Stimulated activated CD4-positive, alpha-beta T cell treated with anti-CD3 and anti-CD28 coated beads, Interleukin-2, amount 100 ng/mL, for 4 hours (primary cell): Measurements from ENCODE around the gene CBX4.

Experiments used
- DNase-seq: peaks from one replicate; pipeline ENCODE4 v3.0.0-alpha.2; 2020; ENCODE audit warnings: low read depth

The CBX4 gene

DNA sequence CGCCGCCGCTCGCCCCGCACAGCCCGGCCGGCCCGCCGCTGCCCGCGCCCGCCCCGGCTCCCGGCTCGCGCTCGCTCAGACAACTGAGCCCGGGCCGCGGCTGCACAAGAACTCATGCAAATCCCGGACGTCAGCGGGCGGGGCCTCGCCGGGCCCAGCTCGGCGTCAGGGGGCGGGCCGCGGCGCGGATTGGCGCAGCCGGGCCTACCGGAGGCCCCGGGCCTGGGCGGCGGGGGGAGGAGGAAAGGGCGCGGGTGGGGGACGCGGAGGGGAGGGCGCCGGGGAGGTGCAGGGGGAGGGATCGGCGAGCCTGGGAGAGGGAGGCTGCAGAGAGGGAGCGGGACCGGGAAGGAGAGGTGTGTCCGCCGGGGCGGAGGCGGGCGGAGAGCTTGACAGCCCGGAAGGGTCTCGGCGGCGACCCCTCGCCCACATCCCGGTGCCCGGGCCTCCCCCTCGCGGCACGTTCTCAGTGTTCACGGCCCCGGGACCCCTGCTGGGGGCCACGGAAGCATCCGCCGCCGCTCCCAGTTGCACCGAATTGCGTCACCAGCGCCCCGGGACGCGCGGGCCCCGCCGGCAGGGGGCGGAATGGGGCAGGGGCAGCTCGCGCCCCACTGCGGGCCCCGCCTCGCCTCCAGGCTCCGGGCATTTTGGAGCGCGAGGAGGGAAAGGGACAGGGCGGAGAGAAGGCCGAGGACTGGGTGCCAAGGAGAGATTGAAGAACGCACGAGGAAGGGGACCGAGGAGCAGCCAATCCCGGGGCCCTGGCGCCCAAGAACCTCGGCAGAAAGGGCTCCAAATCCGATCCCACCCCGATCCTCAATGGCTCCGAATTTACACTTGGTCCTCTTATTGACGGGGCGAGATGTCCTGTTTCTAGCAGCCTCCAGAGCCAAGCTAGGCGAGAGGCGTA, at the start of gene CBX4:
TSS of gene CBX4 (minus strand) at position 85 of the 913 bp plus-strand sequence. CDS start 189 bp downstream, outside the sequence.
- DNase-seq, result peak; percentile 88

DNA sequence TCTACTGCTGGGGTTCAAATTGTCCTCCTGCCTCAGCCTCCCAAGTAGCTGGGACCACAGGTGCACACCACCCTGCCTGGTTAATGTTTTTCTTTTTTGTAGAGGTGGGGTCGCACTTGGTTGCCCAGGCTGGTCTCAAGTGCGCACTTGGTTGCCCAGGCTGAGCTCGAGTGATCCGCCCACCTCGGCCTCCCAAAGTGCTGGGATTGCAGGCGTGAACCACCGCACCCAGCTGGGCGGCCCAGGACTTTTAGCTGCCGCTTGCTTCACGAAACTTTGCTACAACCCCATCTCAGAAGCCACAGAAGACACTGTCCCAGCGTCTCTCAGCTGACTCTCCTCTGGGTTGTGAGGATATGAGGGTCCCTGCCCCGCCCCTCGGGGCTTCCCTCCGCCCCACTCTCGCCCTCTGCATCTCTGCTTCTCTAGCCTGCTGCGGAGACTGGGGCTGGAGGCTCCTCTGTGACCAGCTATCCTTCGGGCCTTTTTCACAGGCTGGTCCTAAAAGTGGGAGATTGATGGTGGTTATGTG, 48.8 kb upstream of the CBX4 start:
- DNase-seq, result no peak

GRCh38 chr17:79887451-79887991, 48.3 kb upstream of the CBX4 start:
- no peak for DNase-seq

- DNase-seq, result no peak
Observed at GRCh38 chr17:79883202-79883601, 44.0 kb upstream of the CBX4 start.

- DNase-seq, result no peak
Observed at GRCh38 chr17:79878329-79878947, 39.2 kb upstream of the CBX4 start.

- no peak for DNase-seq
Observed at GRCh38 chr17:79877041-79877440, 37.8 kb upstream of the CBX4 start.

GRCh38 chr17:79875511-79875910, 36.3 kb upstream of the CBX4 start:
- no peak for DNase-seq

DNA sequence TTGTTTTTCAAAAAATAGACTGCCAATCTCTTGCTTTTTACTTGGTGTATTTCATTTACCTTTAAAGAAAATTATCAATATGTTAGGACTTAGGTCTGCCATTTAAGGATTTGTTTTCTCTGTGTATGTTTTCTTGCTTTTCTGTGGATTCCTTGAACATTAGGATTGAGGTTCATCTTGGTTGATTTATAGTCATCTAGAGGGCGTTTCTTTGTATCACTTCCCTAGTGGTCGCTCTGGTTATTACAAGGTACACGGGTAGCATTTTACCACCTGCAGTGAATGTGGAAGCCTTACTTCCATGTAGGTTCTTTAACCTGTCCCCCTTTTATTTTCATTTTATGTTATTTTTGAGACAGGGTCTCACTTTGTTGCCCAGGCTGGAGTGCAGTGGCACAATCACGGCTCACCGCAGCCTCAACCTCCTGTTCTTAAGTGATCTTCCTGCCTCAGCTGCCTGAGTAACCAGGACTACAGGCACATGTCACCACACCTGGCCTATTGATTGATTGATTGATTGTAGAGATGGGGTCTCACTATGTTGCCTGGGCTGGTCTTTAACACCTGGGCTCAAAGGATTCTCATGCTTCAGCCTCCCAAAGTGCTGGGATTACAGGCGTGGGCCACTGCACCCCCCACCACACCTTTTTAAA, 35.2 kb upstream of the CBX4 start:
- DNase-seq, result no peak

GRCh38 chr17:79873583-79873982, 34.3 kb upstream of the CBX4 start:
- no peak for DNase-seq

GRCh38 chr17:79872762-79873161, 33.5 kb upstream of the CBX4 start:
- DNase-seq, result no peak

GRCh38 chr17:79871131-79871530, 31.9 kb upstream of the CBX4 start:
- no peak for DNase-seq

GRCh38 chr17:79870540-79870939, 31.3 kb upstream of the CBX4 start:
- DNase-seq, result no peak

- no peak for DNase-seq
Observed at GRCh38 chr17:79866791-79867518, 27.7 kb upstream of the CBX4 start.

DNA sequence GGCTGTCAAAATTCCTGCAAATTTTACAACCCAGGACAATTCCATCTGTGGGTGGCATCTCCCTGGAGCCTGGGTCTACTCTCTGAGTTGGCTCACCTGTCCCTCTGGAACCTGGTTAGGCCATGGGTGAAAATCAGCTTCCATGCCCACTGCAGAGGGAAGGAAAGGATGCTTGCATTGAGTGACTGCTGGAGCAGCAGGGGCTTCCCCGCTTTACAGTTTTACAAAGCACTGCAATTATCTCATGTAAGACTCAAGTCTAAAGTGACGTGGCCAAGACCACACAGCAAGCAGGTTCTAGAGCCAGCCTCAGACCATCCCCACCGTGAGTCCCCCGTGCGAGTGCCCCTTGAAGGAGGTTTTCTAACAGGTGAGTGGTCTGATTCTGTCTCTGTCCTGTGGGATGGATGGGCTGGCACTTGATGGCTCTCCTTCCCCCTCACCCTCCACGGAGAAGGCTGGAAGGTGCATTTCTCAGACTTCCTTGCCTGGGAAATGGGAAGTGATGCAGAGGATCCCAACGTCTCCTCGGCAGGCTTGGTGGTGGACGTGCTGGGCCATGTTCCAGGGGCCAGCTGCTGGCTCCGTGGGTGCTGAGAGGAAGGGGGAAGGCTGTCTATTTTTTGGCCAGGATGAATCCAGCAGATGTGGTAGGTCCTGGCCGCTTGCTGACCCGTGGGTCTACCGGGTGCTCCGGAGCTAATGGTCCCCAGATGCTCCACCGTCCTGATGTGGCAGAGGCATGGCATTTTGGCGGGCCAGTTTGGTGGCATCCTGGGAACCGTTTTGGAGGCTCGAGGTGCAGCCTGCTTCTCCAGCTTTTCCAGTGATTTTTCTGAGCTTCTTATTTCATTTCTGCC, 26.3 kb upstream of the CBX4 start:
- no peak for DNase-seq

GRCh38 chr17:79864617-79865250, 25.5 kb upstream of the CBX4 start:
- no peak for DNase-seq

- no peak for DNase-seq
Observed at GRCh38 chr17:79864147-79864546, 24.9 kb upstream of the CBX4 start.

- no peak for DNase-seq
Observed at GRCh38 chr17:79862771-79863440, 23.7 kb upstream of the CBX4 start.

- no peak for DNase-seq
Observed at GRCh38 chr17:79862238-79862637, 23.0 kb upstream of the CBX4 start.

DNA sequence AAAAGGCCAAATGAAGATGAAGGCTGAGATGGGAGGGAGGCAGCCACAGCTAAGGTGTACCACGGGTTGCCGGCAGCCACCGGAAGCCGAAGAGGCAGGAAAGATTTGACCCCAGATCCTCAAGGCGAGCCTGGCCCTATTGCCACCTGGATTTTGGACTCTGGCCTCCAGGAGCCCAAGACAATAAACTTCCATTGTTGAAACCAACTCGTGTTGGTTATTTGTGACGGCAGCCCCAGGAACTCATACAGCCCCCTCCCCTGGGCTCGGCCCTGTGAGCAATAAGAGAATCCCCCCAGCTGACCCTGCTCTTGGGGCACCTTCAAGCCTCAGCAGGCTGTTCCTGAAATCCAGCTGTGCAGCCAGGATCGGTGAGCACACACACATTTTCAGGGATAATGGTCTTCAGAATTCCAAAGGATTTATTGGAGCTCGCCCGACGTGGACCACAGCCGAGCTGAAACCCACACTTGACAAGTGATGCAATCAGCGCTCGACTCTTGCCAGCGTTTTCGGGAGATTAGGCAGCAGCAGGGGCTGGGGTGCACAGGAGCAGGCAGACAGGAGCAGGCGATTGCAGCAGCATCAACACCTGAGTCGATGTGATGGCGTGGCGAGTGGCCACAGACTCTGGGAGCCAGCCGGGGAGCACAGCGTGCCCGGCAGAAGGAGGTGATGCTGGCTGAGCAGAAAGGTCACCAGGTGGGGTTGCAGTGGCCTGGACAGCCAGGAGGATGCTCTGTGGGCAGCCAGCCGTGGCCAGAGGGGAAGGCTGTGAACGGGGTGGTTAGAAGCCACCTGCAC, 22.4 kb upstream of the CBX4 start:
- DNase-seq, result no peak
